CD4-positive, alpha-beta T cell treated with Interleukin-12 subunit alpha and Interleukin-12 subunit beta, for 1 hour (primary cell): ENCODE measurements around the gene SMARCD3.

ENCODE experiments used
- DNase-seq: peaks from one replicate; pipeline ENCODE4 v3.0.0-alpha.2; 2020

Gene SMARCD3

GRCh38 chr7:151246851-151247580, 1.5 kb downstream of the SMARCD3 start:
- no peak for DNase-seq

- no peak for DNase-seq
Observed at GRCh38 chr7:151246102-151246850, 2.2 kb downstream of the SMARCD3 start.

GRCh38 chr7:151245360-151246101, 3.0 kb downstream of the SMARCD3 start:
- peak; percentile 74 for DNase-seq

GRCh38 chr7:151244841-151245346, 3.6 kb downstream of the SMARCD3 start:
- DNase-seq = no peak

DNA sequence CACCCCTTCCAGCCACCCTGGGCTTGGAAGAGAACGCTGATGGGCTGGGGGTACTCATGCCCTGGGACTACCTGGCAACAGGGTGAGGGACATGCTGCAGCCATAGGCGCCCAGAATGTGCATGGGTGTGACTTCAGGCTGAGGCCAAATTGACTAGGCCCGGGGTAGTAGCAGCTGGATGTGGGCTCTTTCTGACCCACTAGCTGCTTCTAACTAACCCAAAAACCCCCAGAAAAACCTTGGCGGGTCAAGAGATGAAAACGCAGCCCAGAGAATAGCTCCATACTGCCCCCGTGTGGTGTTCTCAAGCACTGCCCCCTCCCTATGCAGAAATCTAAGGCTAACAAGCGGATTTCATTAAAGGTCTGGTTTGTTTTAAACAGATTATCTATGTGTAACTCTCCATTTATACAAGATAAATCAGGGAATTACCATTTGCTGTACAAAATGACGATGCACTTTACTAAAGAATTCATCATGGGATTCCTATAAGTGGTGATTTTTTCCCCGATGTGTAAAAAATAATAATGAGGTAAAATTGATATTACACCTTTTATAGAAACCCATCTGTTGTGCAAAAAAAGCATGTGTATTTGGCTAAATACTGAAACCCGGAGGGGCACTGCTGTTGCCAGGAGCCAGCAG, 4.2 kb downstream of the SMARCD3 start:
- peak; percentile 75 for DNase-seq

DNA sequence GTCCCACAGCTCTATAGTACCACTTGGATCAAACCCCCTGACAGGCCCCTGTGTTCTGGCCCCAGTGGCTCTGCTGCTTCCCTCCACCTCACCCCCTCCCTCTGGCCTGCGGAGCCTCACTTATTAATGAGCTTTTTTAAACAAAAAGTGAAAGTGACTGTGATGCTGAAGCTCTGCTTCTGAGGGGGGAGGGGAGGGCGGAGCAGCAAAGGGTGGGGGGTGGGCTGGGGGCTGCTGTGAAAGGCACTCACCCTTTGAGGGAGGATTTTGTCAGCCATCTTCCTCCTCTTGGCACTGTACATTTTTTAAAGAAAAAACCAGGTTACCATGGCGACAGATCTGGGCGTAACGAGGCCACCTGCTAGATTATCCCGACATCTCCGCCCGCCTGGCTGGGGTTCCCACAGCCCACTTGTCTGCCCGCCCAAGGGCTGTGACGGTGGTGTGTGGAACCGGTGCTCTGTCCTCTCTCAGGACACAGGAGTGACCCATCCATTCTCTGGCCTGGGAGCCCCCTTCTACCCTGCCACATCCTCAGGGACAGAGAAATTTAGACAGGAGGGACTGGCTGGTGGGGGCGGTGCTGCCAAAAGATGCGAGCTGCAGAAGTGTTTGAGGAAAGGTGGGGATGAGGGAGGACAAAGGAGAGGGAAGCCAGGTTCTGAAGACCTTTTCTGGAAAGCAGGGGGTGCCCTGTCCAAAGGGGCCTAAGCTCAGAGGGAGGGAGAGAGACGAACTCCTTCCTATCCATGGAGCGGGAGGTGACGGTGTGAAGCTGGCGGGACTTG, 4.9 kb downstream of the SMARCD3 start:
- peak; percentile 78 for DNase-seq

- no peak for DNase-seq
Observed at GRCh38 chr7:151243045-151243349, 5.5 kb downstream of the SMARCD3 start.

GRCh38 chr7:151242159-151243044, 6.1 kb downstream of the SMARCD3 start:
- no peak for DNase-seq

DNA sequence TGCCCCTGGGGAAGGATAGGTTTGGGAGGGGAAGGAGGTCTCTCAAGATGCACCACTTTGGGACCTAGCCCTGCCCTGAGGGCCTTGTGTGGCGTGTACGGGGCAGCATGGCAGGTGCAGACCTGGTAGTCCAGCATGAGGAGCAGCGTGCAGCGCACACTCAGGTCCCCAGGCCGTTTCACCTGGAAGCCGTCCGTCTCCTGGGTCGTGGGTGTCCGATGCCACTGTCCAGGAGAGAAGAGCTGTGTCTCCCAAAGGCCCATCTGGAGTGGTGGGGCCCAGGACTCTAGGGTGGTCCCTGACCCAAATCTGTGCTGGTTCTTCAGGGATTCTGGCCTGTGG, 6.8 kb downstream of the SMARCD3 start:
- no peak for DNase-seq

GRCh38 chr7:151240942-151241754, 7.3 kb downstream of the SMARCD3 start:
- no peak for DNase-seq

GRCh38 chr7:151240536-151240935, 8.0 kb downstream of the SMARCD3 start:
- no peak for DNase-seq

DNA sequence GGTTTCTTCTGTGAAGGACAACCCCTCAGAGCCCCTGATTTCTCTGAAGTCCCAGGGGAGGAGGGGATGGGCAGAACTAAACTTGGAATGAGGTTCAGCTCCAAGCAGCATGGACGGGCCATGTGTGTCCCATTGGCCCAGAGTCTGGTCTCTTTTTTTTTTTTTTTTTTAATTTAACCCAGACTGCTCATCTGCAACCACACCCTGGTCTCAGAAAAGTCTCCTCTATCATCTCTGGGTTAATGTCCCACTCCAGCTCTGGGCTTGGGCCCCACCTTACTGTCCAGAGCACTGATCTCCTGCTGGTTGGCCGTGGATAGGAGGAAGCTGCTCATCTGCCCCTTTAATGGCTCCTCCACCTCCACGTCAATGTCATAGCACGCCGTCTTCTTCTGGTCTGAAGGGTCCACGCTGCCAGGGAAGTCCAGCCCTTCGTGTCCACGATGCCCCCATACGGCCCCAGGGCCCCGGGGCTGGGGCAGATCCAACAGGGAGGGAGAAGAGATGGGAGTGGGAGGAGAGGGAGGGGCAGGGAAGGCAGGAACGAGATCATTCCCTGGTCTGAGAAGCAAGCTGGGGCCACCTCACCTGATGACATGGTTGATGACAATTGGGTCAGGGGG, 8.5 kb downstream of the SMARCD3 start:
- no peak for DNase-seq

DNA sequence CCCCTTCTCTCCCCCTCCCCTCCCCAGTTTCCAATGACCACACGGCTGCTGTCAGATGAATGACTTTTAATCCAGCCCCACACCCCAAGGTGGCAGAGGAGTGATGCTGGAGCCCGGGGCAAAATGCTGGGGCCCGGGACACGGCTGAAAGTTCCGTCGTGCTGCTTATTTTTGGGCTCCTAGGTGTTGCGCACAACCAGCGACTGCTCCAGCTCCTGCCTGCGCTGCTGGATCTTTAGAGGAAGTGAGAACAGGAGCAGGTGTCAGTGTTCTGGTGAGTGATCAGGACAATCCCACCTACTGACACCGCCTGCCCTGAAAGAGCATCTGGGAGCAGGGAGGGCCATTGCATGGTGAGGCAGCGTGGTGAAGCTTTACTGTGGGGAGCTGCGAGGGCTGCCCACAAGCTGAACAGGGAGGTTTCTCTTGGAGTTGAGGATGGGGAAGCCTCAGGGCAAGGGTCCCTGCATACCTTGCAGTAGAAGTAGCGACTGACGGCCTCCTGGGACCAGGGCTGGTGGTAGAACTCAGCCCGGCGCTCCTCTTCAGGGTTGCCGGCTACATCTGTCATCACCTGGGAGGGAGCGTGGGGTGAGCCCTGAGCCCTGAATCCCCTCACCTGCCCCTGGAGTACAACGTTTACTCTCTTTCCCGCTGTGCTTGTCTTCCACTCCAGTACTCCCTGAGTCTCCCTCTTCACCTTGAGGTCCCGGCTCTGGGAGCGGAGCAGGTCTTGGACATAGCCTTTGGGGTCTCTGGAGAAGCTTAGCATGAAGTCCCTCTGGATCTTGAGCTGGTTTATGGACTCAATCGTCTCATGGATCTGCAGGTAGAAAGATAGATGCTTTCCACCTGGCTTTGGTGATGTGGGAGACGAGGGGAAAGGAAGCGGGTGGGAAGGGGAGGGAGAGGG, 9.3 kb downstream of the SMARCD3 start:
- no peak for DNase-seq

DNA sequence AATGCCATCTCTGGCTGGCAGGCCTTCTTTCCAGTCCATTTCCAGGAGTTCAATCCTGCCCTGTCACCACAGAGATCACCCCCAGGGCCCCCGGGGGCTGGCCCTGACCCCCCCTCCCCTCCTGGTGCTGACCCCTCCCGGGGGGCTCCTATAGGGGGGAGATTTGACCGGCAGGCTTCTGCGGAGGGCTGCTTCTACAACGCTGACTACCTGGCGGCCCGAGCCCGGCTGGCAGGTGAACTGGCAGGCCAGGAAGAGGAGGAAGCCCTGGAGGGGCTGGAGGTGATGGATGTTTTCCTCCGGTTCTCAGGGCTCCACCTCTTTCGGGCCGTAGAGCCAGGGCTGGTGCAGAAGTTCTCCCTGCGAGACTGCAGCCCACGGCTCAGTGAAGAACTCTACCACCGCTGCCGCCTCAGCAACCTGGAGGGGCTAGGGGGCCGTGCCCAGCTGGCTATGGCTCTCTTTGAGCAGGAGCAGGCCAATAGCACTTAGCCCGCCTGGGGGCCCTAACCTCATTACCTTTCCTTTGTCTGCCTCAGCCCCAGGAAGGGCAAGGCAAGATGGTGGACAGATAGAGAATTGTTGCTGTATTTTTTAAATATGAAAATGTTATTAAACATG, 10.2 kb downstream of the SMARCD3 start:
- DNase-seq = no peak

GRCh38 chr7:151237244-151238189, 11.0 kb downstream of the SMARCD3 start:
- DNase-seq = no peak

- DNase-seq = no peak
Observed at GRCh38 chr7:151236406-151236805, 12.1 kb downstream of the SMARCD3 start.

- DNase-seq = no peak
Observed at GRCh38 chr7:151235091-151235787, 13.3 kb downstream of the SMARCD3 start.
